ENCODE measurements around the gene RAX.

DNA sequence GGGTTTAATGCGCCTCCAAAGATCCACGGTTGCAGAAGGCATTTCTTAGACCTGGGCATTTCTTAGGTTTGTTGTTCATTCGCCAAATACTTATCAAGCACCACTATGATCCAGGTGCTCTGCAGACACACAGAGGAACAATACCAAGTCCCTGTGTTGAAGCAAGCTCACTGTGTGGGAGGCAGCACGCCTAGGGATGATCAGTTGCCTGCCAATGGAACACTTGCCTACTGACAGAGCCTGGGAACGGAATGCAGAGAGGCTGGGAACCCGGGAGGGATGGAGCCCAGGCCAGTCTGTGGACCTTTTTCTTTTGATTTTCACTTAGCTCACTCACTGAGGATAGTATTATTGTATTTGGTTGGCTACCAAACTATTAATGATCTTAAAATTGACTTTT, 55.2 kb downstream of the RAX start:
- no peak for TF ChIP-seq CTCF (IDR thresholded peaks at IDR 0.05; ENCODE audit: low read depth, low read length, poor library complexity, severe bottlenecking)
- TF ChIP-seq EZH2phosphoT487 (IDR thresholded peaks at IDR 0.05; ENCODE audit: borderline replicate concordance, low read length): no peak

Data from DOHH2 (cell line).